EL (cell line): Measurements from ENCODE around the gene PLXNA2.
A peak's percentile ranks its signal among the peaks of the same experiment; 100 is the strongest.

ENCODE experiments used
- DNase-seq: peaks from one replicate; pipeline ENCODE4 v3.0.0-alpha.2; 2016

PLXNA2 gene

DNA sequence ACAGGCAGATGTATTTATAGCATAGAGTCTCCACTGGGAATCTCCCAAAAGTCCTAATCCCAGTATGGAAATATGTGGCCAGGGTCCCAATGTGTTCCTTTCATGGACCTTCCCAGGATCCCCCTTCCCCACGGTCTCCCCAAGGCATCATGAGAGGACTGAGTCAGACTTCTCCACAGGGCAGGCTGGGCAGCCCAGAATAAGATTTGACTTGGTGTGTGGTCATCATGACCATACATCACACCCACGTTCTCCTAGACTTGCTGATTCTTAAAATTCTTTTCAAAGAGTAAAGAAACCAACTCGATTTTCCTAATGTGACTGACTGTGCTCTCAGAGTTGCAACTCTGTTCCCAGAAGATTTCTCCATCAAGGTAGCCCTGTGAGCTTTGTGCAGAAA lies 239.3 kb downstream of the PLXNA2 start:
- DNase-seq, result peak; percentile 61

DNA sequence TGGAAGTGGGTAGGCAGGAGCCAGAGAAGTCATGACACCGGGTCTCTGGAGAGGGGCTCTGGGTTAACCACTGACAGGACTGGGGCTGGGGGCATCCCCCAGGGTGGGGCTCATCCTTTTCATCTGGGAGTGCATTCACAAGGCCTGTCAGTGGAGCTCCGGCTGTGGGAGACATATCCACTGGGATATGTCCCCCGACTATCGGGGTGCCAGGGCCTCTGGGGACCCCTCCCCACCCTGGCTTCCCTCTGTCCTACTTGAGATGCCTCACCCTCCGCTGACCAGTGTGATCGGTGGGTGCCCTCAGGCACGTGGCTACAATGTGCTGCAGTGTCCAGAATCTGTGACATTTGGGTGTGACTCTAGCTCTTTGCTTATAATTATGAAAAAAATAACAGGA lies 240.9 kb downstream of the PLXNA2 start:
- no peak for DNase-seq

DNA sequence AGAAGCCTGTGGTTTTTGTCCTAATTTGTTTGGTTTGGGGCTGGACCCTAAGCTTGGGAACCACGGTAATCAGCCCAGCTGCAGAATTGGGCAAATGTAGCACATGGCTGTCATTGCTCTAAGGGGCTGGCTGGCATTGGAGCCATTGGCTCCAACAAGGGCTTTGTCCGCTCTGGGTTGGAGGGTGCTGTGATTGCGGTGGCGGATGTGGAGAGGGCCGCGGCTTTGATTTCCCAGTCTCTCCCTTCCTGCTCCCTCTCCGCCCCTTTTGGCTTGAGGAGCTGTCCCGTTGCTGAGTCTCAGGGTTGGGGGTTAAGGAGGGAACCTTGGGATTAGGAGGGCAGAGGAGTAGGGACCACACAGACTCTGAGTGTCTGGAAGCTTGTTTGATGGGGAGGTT lies 241.5 kb downstream of the PLXNA2 start:
- DNase-seq, result no peak

DNA sequence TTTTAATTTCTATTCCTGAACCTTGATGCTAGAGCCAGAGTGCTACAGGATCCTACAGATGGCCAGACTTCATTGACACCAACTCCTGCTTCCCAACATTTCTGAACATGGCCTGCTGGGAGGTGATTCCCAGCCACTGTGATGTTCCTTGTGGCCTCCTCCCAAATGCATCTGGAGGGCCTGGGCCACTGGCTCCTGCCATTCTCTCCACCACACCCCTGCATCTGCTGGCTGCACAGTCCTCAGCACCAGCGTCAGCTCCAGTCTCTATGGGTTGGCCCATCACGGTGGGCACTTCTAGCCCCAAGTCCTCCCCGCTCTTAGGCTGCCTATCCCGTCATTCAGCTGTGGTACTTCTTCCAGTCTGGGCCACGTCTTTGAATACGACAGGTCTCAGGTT lies 242.1 kb downstream of the PLXNA2 start:
- DNase-seq, result no peak

DNA sequence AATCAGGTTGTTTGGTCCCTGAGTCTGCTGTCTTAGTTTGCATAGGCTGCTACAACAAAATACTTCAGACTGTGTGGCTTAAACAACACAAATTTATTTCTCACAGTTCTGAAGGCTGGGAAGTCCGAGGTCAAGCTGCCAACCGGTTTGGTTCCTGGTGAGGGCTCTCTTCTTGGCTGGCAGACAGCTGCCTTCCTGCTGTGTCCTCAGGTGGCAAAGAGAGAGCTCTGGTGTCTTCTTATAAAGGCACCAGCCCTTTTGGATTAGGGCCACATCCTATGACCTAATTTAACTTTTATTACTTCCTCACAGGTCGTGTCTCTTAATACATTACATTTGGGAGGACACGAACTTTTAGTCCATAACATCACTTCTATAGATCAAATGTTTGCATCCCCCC lies 243.7 kb downstream of the PLXNA2 start:
- DNase-seq, result no peak

DNA sequence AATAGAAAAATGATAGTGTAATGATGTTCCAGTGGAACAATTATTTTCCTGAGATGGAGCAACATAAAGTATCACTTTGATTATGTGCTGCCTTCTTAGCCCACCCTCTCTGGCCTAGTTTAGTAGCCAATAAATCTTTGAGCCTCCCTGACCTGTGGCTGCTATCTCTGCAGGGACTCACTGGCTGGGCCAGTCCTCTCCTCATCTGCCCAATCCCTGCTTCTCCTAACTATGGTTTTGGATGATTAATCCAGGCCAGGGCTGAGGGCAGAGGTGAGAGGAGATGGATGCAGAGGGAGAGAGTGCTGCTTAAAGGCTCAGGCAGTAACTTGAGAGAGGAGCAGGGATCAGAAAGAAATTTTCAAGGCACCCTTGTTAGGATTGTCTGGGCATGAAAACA lies 244.2 kb downstream of the PLXNA2 start:
- DNase-seq, result no peak

DNA sequence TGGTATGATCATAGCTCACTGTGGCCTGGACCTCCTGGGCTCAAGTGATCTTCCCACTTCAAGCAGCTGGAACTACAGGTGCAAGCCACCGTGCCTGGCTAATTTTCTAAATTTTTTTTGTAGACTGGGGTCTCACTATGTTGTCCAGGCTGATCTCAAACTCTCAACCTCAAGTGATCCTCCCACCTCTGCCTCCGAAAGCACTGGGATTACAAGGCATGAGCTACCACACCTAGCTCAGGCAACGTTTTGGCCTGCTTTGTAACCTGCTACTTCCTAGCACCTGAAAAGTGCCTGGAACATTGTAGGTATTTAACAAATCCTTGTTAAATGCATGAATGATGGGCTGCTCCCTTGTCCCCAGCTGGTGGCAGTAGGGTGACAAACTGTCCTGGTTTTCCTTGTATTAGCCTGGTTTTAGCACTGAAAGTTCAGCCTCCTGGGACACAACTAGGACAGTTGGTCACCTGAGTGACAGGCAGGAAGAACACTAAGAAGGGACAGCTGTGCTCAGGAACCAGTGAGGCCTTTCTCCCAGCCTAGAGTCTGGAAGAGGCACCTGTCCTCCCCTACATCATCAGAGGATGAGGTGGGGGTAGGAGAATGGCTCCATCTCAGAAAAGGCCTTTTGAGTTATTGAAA lies 244.8 kb downstream of the PLXNA2 start:
- no peak for DNase-seq

DNA sequence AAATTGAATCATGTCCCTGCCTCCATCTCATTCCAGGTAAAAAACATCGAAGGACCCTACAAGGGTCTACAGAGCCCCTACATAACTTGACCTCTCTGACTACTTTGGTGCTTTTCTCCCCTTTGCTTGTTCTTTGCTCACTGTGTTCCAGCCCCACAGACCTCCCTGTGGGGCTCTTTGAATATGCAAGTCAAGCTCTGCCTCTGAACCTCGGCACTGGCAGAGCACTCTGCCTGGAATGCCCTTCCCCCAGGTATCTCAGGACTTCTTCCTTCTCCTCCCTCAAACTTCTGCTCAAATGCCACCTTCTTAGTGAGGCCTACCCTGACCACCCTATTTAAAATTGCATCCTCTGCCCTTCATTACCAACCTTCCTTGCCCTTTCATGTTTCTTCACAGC lies 245.5 kb downstream of the PLXNA2 start:
- DNase-seq, result no peak

DNA sequence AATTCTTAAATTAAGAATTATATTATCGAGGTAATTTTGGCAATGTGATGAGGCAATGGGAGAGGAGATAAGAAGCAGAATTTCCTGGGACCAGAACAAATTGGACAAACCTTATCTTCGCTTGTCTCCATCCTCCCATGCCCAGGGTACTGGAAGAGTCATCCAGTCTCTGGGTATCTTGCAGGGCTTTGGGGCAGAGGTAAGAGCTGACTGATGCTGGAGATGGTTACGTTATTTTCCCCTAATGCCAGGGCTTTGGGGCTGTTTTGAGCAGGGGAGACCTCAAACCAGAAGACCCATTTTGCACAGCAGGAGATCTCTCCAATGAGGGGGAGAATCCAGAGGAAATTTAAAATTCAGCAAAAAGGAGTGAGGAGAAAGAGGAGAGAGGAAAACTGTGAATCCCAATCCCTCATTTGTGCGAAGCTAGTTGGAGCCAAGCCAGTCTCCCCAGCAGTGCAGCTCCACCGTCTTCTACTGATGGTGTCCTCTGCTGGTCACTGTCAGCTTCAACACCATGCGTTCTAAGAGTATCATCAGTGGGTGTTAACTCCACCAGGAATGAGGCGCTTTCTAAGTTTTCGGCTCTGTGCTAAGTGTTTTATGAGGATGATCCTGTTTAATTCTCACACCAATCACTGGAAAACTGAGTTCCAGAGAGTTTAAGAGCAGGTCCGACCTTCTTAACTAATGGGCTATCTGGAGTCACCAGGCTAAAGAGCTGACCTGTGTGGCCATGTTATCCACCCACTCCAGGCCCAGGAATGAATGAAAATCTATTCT lies 246.5 kb downstream of the PLXNA2 start:
- DNase-seq, result peak; percentile 69

DNA sequence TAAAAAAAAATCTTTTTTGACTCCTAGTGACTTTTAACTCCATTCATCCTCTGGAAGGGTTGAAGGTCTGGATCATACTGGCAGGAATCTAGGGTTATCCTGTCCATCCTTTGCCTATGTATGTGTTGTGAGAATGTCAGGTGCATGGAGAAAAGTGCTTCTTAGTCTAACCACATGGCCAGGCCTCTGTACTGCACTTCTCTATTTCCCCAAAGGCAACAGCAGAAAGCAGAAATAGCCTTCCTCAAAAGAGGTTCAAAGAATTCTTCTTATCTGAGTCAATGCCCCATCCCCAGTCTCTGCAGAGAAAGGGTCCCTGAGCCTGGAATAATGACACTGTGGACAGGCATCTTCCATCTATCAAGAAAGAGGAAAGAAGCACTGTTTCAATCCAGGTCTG lies 247.5 kb downstream of the PLXNA2 start:
- no peak for DNase-seq

DNA sequence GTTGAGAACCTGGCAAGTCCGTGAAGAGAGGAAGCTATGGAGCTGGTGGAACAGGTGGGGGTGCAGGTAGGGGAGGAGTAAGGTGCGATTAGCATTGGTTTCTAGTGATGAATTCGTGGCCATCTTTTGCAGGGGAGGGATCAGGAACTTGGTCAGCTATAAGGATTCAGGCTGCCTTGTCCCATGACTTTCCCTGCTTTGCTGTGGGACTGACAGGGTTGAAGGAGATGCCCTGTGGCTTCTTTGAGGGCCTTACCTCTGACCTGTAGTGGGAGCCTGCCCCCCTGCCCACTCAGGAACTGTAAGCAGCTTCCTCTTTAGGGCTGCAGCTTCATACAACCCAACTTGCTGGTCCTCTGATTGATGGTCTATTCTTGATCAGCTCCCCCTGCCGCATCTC lies 248.6 kb downstream of the PLXNA2 start:
- DNase-seq, result no peak

DNA sequence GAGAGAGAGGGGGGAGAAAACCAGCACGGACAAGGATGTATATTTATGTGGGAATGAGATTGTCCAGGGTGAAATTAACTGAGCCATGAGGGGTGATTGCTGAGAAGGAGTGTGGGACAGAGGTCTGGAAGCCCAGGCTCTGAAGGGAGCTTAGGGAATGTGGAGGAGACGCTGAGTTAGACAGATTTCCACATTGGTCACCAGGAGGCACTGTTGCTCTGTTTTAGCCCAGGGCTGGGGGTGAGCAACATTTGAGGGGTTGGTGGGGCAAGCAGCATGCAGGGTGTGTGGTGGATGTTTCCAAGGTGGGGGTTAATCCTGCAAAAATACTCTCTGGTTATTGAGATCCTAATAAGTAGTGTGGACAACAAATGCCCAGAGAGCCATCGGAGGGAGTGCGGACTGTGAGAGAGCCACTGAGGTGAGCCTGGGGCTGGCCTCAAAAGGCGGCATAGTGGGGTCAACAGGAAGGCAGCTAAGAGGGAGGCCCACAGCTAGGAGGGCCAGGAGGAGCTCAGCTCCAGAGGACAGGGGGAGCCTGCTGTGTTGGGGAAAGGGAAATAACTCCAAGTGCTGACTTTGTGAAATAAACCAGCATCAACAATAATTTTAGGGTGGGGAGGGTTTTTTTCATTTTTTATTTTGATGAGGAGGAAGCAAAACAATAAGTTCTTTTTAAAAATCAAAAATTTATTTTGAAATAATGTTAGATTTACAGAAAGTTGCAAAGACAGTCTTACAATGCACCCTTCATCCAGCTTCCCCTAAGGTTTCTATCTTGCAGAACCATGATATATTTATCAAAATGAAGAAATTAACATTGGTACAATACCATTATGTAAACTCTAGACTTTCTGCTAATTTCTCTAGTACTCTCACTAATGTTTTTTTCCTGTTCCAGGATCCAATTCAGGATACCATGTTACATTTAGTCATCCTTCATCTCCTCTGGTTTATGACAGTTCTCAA lies 250.4 kb downstream of the PLXNA2 start:
- DNase-seq, result peak; percentile 15

DNA sequence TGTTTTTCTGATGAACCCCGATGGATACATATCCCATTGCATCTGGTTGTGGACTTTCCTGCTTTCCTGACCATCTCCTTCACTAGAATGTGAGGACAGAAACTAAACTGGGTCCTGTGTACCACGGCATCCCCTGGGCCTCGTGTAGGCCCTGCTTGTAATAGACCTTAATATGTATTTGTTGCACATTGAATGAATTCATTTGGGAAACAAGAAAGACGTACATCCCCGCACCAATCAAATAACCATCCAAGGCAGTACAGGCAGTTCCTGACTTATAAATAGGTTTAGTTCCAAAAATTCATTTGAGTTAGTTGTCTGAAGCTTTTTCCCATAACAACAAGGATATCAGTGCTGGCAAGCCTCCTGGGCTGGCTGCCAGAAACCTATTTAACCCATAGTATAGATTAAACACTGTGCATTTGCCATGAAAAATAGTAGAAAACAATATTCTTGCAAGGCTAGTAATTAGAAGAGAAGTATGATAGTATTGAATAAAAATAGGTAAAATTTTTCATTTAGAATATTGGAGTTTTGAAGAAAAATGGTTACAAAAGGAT lies 251.4 kb downstream of the PLXNA2 start:
- no peak for DNase-seq

DNA sequence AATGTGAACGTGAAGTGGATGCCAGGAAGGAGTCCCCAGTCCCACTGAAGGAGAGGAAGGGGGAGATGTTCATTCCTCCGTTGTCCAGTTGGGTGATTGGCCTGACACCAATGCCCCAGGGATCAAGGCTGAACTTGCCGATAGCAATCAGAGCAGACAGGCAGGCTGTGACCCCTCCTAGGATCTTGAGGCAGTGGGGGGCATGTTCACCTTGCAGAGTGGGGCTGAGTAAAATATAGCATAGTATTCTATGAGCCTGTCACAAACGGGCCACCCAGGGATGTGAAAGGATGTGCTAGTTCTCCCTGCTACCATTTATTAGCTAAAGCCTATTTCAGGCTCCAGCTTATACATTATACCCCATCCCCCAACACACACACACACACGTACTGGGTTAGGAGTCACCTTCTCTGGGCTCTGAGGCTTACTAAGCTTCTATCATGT lies 252.6 kb downstream of the PLXNA2 start:
- no peak for DNase-seq

DNA sequence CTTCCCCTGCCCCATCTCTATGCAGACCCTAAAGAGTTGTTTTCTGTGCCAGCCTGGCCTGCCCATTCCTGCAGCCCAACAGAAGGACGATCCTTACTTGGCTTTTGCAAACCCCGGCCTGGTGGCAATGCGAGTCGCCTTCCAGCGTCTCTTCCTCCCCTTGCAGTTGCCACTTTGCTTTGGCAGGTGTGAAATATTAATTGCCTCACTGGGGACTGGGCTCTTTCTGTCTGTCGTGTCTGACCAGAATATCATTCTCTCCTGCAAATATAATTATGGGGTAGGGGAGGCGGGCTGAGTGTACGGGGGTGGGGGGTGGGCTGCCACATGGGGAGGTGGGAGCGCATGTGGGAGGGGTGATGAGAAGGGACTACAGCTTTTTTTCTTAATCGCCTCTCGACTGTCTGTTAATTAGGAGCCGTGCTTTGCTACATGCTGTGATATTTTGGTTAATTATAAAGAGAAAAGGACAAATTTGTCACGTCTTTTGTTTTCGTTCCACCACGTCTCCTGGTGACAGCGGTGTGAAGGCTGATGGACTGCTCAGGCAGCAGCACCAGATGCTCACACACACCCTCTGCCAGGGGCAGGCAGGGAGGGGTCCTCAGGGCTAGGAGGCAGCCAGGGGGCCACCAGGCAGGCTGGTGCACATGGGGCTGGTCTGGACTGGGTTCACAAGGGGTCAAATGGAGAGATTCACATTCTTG lies 253.2 kb downstream of the PLXNA2 start:
- no peak for DNase-seq

DNA sequence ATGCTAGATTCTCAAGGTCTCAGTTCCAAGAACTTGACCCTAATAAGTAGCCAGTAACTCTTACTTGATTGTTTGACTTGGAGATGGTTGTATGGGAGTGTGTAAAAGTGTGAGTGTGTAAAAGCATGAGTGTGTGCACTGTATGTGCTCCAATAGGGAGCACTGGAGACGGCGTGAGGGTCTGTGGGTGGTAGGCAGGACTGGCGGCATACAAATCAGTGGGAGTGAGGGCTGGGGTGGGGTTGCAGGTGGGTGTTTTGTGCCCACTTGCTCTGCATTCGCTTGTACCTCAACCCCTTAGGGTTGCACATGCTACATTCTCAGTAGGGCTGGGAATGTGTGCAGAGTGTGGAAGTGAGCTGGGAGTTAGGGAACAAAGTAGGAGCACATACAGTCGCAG lies 253.7 kb downstream of the PLXNA2 start:
- no peak for DNase-seq

DNA sequence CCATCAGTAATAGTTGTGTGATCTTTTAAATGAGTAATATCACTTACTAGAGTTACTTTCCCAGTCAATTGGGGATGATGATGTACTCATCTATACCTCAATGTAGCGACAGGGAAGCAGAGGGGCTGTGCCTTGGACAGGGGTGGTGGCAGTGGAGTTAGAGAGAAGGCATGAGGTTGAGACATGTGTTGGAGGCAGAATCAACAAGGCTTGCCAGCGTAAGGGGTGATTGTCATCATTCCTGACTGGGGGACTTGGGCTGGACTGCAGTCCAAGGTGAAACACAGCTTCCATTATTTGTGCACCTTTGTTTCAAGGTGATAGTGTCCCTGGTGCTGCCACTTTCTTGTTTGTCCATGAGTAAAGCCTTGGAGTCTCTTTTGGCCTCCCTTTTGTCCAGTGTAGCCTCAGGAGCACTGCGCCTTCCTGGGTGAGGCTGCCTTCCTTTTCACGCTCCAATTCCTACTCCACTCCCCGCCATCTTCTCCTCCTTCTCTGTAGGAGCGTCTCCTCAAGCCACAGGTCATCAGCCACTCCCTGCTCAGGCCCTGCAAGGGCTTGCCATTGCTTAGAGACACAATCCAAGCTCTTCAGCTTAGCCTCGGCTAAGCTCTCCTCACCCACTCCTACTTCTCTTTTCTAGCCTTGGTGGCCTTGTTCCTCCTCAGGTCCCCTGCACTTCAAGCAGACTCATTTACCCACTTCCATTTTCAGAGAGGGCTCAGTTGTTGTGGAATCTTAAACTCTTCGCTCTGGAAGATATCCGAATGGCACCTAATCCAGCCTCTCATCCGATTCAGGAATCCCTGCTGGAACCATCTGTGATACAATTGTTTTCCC lies 255.6 kb downstream of the PLXNA2 start:
- DNase-seq, result no peak

DNA sequence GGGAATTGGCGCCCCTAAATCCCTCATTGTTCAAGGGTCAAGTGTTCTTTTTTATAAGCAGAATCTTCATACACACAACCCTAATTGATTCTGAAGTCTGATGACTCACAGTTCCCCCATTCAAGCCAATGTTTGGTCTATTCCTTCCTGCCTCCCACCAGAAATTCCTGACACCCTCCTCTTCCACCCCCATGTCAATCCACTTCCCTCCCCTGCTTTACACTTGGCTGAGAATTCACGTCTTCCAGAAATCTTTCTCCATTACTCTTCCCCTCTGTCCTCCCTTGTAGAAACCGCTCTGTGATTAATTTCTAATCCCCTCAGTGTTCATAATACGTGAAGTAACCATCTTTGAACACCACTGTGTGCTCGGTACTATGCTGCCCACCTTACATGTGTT lies 257.0 kb downstream of the PLXNA2 start:
- DNase-seq, result peak; percentile 23

DNA sequence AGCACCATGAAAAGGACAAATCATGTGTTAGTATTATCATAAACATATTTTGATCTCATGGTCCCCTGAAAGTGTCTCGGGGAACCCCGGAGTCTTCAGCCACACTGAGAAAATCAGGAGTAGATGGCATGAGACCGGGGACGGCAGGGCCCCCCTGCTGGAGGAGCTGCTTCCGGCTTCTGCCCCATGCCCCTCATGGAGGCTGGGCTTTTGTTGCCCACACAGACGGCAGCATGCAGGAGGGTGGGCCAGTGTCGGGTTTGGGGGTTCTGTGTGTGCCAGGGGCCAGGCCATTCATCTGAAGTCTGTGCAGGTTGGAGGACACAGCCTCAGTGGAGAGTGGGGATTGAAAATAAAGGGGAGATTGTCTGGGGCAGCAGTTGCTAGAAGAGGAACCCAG lies 258.2 kb downstream of the PLXNA2 start:
- no peak for DNase-seq

DNA sequence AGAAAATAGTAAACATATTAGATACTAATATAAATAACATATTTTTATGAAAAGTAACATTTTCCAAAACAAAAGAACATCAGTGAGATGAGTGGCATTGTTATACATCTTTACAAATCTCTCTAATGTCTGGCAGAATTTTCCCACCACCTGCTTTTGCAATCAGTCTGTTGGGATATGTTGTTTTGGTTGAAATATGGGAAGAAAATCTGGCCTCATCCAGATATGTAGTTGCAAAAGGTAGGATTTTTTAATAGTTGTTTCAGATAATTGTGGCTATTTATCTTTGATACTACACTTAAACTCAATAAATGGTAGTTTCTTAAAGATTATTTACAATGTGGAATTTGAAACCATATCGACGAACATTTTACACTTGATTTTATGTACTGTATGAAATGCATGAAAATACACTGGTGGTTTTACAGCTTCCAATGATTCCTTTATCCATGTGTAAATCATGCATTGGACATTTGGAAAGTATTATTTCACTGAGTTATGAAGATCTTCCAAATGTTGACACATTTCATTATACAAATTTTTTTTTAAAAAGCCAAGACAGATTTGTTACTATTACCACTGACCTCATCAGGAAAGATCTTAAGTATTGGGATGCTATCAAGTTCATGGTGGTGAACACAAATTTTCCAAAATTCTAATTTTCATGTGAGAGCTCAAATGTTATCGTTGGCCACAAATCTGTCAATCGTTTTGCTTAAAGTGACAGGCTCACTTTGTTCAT lies 259.2 kb downstream of the PLXNA2 start:
- DNase-seq, result no peak
